Endothelial cell of umbilical vein (primary cell): ENCODE results near the gene ARHGEF25. TPM values are rescaled to one million over a fixed set of nuclear protein-coding genes. Genes with fewer than 3 reads are reported as not detected.

ENCODE experiments used
- BruUV-seq: library from RNA; stranded (reverse); fragments of 400-500 nt; replicated peaks from 2 replicates; lab custom pipeline; 2021; lab: Mats Ljungman, UMichigan
- CTCF ChIA-PET: fragments of 300-600, 350-600 bp; sonication (Branson Sonifier 250); formaldehyde crosslinking; loops from one replicate; lab custom pipeline; 2021; ENCODE audit warnings: antibody characterized with exemption, inconsistent platforms; lab: Charles Lee
- POLR2A ChIA-PET: fragments of 300-600, 350-600 bp; sonication (Branson Sonifier 250); formaldehyde crosslinking; loops from one replicate; lab custom pipeline; 2021; ENCODE audit warnings: antibody characterized with exemption, inconsistent platforms; lab: Charles Lee
- DNase-seq: peaks from one replicate; pipeline ENCODE4 v3.0.0-alpha.2; 2011; ENCODE audit warnings: low read depth, low spot score
- FAIRE-seq: peaks from 2 replicates; lab custom pipeline; 2011; peaks lifted over from hg19 to GRCh38; lab: Jason Lieb, UNC
- H2AFZ ChIP-seq: 2 replicates; pipeline ENCODE4 v1.6.0; 2012; ENCODE audit warnings: low read depth, low read length, control low read depth, inconsistent platforms
- H3K27ac ChIP-seq: 2 replicates; pipeline ENCODE4 v1.5.1; 2011; ENCODE audit warnings: low read depth, mild to moderate bottlenecking, control low read depth, low read length, moderate library complexity; ENCODE audit not compliant: insufficient read depth
- H3K27me3 ChIP-seq, 2 experiments: 2 replicates each; pipeline versions ENCODE4 v1.6.0 to v1.6.1; 2011; ENCODE audit warnings: low read length in 2 of 2, mixed read lengths in 1 of 2; ENCODE audit not compliant: control insufficient read depth in 2 of 2, insufficient read depth in 2 of 2
- H3K36me3 ChIP-seq, 2 experiments: 2 replicates in 1 of 2; 3 replicates in 1 of 2; pipeline ENCODE4 v1.5.1; 2011; ENCODE audit warnings: low read length in 2 of 2, mild to moderate bottlenecking in 1 of 2, moderate library complexity in 1 of 2; ENCODE audit not compliant: control insufficient read depth in 2 of 2, insufficient read depth in 2 of 2; ENCODE audit errors: extremely low read depth in 1 of 2
- H3K4me1 ChIP-seq: 3 replicates; pipeline ENCODE4 v1.5.1; 2011; ENCODE audit warnings: mild to moderate bottlenecking, low read length; ENCODE audit not compliant: control insufficient read depth, insufficient read depth; ENCODE audit errors: extremely low read depth
- H3K4me2 ChIP-seq: 2 replicates; pipeline ENCODE4 v1.6.1; 2011; ENCODE audit warnings: low read length, control low read depth, mixed read lengths; ENCODE audit not compliant: insufficient read depth
- H3K4me3 ChIP-seq, 3 experiments: fragments of 200-600 bp in 1 of 3; sonication (generic), shearing (Covaris generic) in 1 of 3; replicated peaks in 1 of 3; 2 replicates each; pipeline ENCODE4 v1.5.1; 2011 to 2016; ENCODE audit warnings: control low read depth in 3 of 3, low read length in 3 of 3, mild to moderate bottlenecking in 2 of 3, inconsistent platforms in 1 of 3, low read depth in 1 of 3, moderate library complexity in 1 of 3; ENCODE audit not compliant: insufficient read depth in 1 of 3
- H3K79me2 ChIP-seq: 2 replicates; pipeline ENCODE4 v1.6.0; 2012; ENCODE audit warnings: low read length, inconsistent platforms; ENCODE audit not compliant: control insufficient read depth, insufficient read depth
- H3K9ac ChIP-seq: replicated peaks from 2 replicates; pipeline ENCODE3; 2011; ENCODE audit warnings: low read length, control low read depth; ENCODE audit not compliant: insufficient read depth; ENCODE audit errors: extremely low read depth
- H3K9me1 ChIP-seq: replicated peaks from 3 replicates; pipeline ENCODE4 v1.6.0; 2011; ENCODE audit warnings: mild to moderate bottlenecking, low read length; ENCODE audit not compliant: control insufficient read depth, insufficient read depth; ENCODE audit errors: extremely low read depth
- H3K9me3 ChIP-seq: replicated peaks from 2 replicates; pipeline ENCODE4 v1.5.1; 2012; ENCODE audit warnings: low read length, inconsistent platforms; ENCODE audit not compliant: control insufficient read depth, insufficient read depth
- H4K20me1 ChIP-seq: replicated peaks from 2 replicates; pipeline ENCODE3; 2011; ENCODE audit warnings: mild to moderate bottlenecking, low read length; ENCODE audit not compliant: control insufficient read depth, insufficient read depth; ENCODE audit errors: extremely low read depth
- CTCF ChIP-seq, 2 donors: IDR thresholded peaks; 1 replicate in 1 of 2; 2 replicates in 1 of 2; pipeline ENCODE4 v1.5.1; 2011; ENCODE audit warnings: low read length in 2 of 2, mild to moderate bottlenecking in 2 of 2, moderate library complexity in 2 of 2, control low read depth in 1 of 2, inconsistent platforms in 1 of 2, low read depth in 1 of 2; ENCODE audit not compliant: insufficient read depth in 1 of 2; ENCODE audit errors: extremely low read depth in 1 of 2
- EZH2 ChIP-seq: IDR thresholded peaks from 2 replicates; pipeline ENCODE4 v1.6.1; 2012; ENCODE audit warnings: borderline replicate concordance, low read depth, mild to moderate bottlenecking, moderate library complexity, low read length, inconsistent platforms; ENCODE audit not compliant: severe bottlenecking
- FOS ChIP-seq: IDR thresholded peaks from 2 replicates; pipeline ENCODE4 v1.6.1; 2011; ENCODE audit warnings: mild to moderate bottlenecking, low read length, moderate library complexity, borderline replicate concordance; ENCODE audit not compliant: insufficient read depth
- GATA2 ChIP-seq: IDR thresholded peaks from 2 replicates; pipeline ENCODE4 v1.7.0; 2011; ENCODE audit warnings: low read depth, mild to moderate bottlenecking, moderate library complexity, mixed read lengths, low read length; ENCODE audit not compliant: insufficient read length, insufficient read depth
- JUN ChIP-seq: IDR thresholded peaks from 2 replicates; pipeline ENCODE4 v1.6.1; 2011; ENCODE audit warnings: borderline replicate concordance, low read depth; ENCODE audit not compliant: insufficient read length, insufficient read depth
- MAX ChIP-seq: IDR thresholded peaks from 2 replicates; pipeline ENCODE4 v1.6.1; 2011; ENCODE audit not compliant: insufficient read depth, insufficient read length
- MYC ChIP-seq: IDR thresholded peaks from one replicate; pipeline ENCODE4 v1.6.1; 2011; ENCODE audit warnings: mild to moderate bottlenecking, low read depth, low read length
- POLR2A ChIP-seq: IDR thresholded peaks from 2 replicates; pipeline ENCODE4 v1.6.1; 2012; ENCODE audit warnings: low read depth, mild to moderate bottlenecking, control low read depth, low read length
- POLR2AphosphoS5 ChIP-seq: IDR thresholded peaks from 2 replicates; pipeline ENCODE4 v1.6.1; 2012; ENCODE audit warnings: low read depth, mild to moderate bottlenecking, control low read depth, low read length, moderate library complexity; ENCODE audit not compliant: insufficient read depth
- dilution Hi-C: fragments of 300-500 bp; cut with MboI; formaldehyde crosslinking; loops from one replicate; pipeline ENCODE4 v1.15.0; 2019; ENCODE audit warnings: low sequenced_read_pairs; ENCODE audit not compliant: extremely low pct_ligation_motif_present
- intact Hi-C: fragments of 100-400 bp; cut with micrococcal nuclease; formaldehyde crosslinking; loops from one replicate; pipeline ENCODE4 v1.10.0; 2022
- polyA plus RNA-seq, 4 experiments: library from polyadenylated mRNA; depleted of rRNA in 3 of 4; stranded (reverse) in 3 of 4; unstranded in 1 of 4; fragments of >200 nt; gene quantifications; 2 replicates each; pipeline versions ENCODE4 v1.2.1 to v1.2.3, GENCODE V29; 2011 to 2012; ENCODE audit warnings: missing spikeins in 1 of 4
- total RNA-seq: library from RNA; stranded (reverse); gene quantifications from 2 replicates; pipeline ENCODE4 v1.2.3, GENCODE V29; 2021

Gene ARHGEF25
- total and polyA plus RNA-seq, 2 donors (not counting 3 experiments of a cell fraction or from before 2014, with no cell fraction given): 4.7 to 7.4 TPM

- no peak overlapping the region for H3K4me3 ChIP-seq
- FAIRE-seq: no peak
- CTCF ChIA-PET: interaction anchor here (0.9 kb wide), 1 partner anchor 15 kb away, joined by 5 read pairs; no protein-coding TSS in a partner anchor
- TF ChIP-seq CTCF (IDR thresholded peaks at IDR 0.05; ENCODE audit: extremely low read depth in 1 of 2, insufficient read depth in 1 of 2, low read depth in 1 of 2, low read length in 2 of 2) (no peak), GATA2 (no peak), EZH2 (no peak), POLR2AphosphoS5 (no peak), FOS (no peak), MYC (no peak), MAX (no peak), JUN (no peak), POLR2A (no peak)
- H3K9me3 ChIP-seq: no peaks in the 10 kb centered on the region
- H2AFZ ChIP-seq: no peak overlapping the region
- H4K20me1 ChIP-seq: no peaks in the 10 kb centered on the region
- no peak overlapping the region for H3K27ac ChIP-seq
- no peak for DNase-seq
- no TSS peak for BruUV-seq
- no peaks in the 10 kb centered on the region for H3K79me2 ChIP-seq
- H3K4me2 ChIP-seq: no peak overlapping the region
- peaks cover 0 to 2% of the 10 kb centered on the region in 2 experiments for H3K27me3 ChIP-seq
- H3K9me1 ChIP-seq: no peaks in the 10 kb centered on the region
- dilution Hi-C loops: no loop called here
- no peaks in the 10 kb centered on the region for H3K4me1 ChIP-seq
- H3K36me3 ChIP-seq: no peaks in the 10 kb centered on the region
- intact Hi-C loops: no loop called here
- POLR2A ChIA-PET: no interaction called here
- H3K9ac ChIP-seq: no peak overlapping the region
These were observed 42.4 kb upstream of the ARHGEF25 start for GRCh38 chr12:57568838-57569237.
